GM12878 (cell line): Measurements from ENCODE around the gene TDRD7. TPM values are rescaled to one million over a fixed set of nuclear protein-coding genes. Genes with fewer than 3 reads are reported as not detected.

Experiments used
- BCLAF1 ChIP-seq: fragments of 450-650 bp; IDR thresholded peaks from 2 replicates; pipeline ENCODE4 v1.6.1; 2017; ENCODE audit warnings: antibody characterized with exemption, mild to moderate bottlenecking, moderate library complexity
- CBX5 ChIP-seq: sonication (generic); IDR thresholded peaks from 2 replicates; pipeline ENCODE4 v1.6.1; 2016; ENCODE audit warnings: low read depth, moderate library complexity, mild to moderate bottlenecking, inconsistent platforms
- EGR1 ChIP-seq, 2 experiments: IDR thresholded peaks; 1 replicate in 1 of 2; 2 replicates in 1 of 2; pipeline ENCODE4 v1.6.1; 2011 to 2012; ENCODE audit warnings: low read depth in 2 of 2, low read length in 2 of 2, borderline replicate concordance in 1 of 2, mild to moderate bottlenecking in 1 of 2, moderate library complexity in 1 of 2
- EZH2 ChIP-seq: IDR thresholded peaks from 2 replicates; pipeline ENCODE4 v1.6.1; 2012; ENCODE audit warnings: low read depth, mild to moderate bottlenecking, control low read depth, inconsistent platforms, low read length, borderline replicate concordance; ENCODE audit not compliant: control insufficient read depth
- MYB ChIP-seq: fragments of 150-350 bp; IDR thresholded peaks from 2 replicates; pipeline ENCODE4 v1.6.1; 2014; ENCODE audit warnings: mild to moderate bottlenecking, low read depth, low read length, borderline replicate concordance
- NFXL1 ChIP-seq: fragments of 450-650 bp; IDR thresholded peaks from 2 replicates; pipeline ENCODE4 v1.6.1; 2017; ENCODE audit warnings: antibody characterized with exemption, mild to moderate bottlenecking, borderline replicate concordance
- NR2C2 ChIP-seq: IDR thresholded peaks from 2 replicates; pipeline ENCODE4 v1.6.1; 2011; ENCODE audit warnings: borderline replicate concordance, low read depth; ENCODE audit not compliant: control insufficient read depth, insufficient read length
- NR2F1 ChIP-seq: fragments of 450-650 bp; conservative IDR thresholded peaks from 2 replicates; pipeline ENCODE4 v1.6.1; 2017; ENCODE audit warnings: mild to moderate bottlenecking
- RB1 ChIP-seq: fragments of 450-650 bp; formaldehyde crosslinking; IDR thresholded peaks from 2 replicates; pipeline ENCODE4 v1.6.1; 2017; ENCODE audit warnings: mild to moderate bottlenecking, borderline replicate concordance
- SIN3A ChIP-seq: IDR thresholded peaks from 2 replicates; pipeline ENCODE4 v1.6.1; 2012; ENCODE audit warnings: low read depth, low read length, improper control_type of control experiment
- SREBF2 ChIP-seq: IDR thresholded peaks from 2 replicates; pipeline ENCODE4 v1.6.1; 2012; ENCODE audit warnings: mild to moderate bottlenecking, low read length
- STAT3 ChIP-seq: IDR thresholded peaks from 2 replicates; pipeline ENCODE4 v1.6.1; 2011; ENCODE audit warnings: low read depth, low read length, improper control_type of control experiment
- ZNF622 ChIP-seq: fragments of 450-650 bp; IDR thresholded peaks from 2 replicates; pipeline ENCODE4 v1.6.1; 2017; ENCODE audit warnings: mild to moderate bottlenecking, inconsistent platforms
- polyA plus RNA-seq, 11 experiments: library from polyadenylated mRNA; depleted of rRNA in 4 of 11; unstranded in 6 of 11; stranded (reverse) in 5 of 11; fragments of >200 nt; fragmentation: Nextera tagmentation in 4 of 11; fragmentation: Illumina TruSeq in 1 of 11; extraction: Ambion mirVana in 4 of 11; extraction: Trizol in 1 of 11; gene quantifications; 1 replicate in 1 of 11; 2 replicates in 10 of 11; pipeline versions ENCODE4 v1.2.1 to v1.2.3, GENCODE V29; 2011 to 2016; ENCODE audit warnings: inconsistent platforms in 2 of 11, missing spikeins in 2 of 11, low read depth in 1 of 11
- total RNA-seq, 4 experiments: library from RNA; depleted of rRNA in 3 of 4; stranded (reverse); fragments of >200 nt in 3 of 4; fragmentation: Illumina TruSeq in 1 of 4; extraction: Trizol in 1 of 4; gene quantifications; 2 replicates each; pipeline versions ENCODE4 v1.2.1 to v1.2.3, GENCODE V29; 2013 to 2021
- TF ChIP-seq, protein P1 (sequence below): IDR thresholded peaks from 2 replicates; pipeline ENCODE4 v1.6.1; 2012; ENCODE audit warnings: mild to moderate bottlenecking, low read depth, low read length
- TF ChIP-seq, protein P2 (sequence below): fragments of 150-350 bp; IDR thresholded peaks from 2 replicates; pipeline ENCODE4 v1.6.1; 2014; ENCODE audit warnings: mild to moderate bottlenecking, low read depth, low read length

TDRD7 gene
- total and polyA plus RNA-seq, 10 of the 15 experiments (the other 5 are each of a cell fraction or from before 2014, with no cell fraction given), result 5.7 to 26.4 (median 16.2) TPM

- TF ChIP-seq SIN3A (peak; percentile 74), NR2C2 (no peak), STAT3 (no peak), MYB (0 out of 2 replicates have a peak, but pooled peaks have one; percentile 39), BCLAF1 (peak; percentile 49; the same call in 1 of the 2 replicates), SREBF2 (no peak), NR2F1 (peak; percentile 46; the same call in 1 of the 2 replicates), EZH2 (no peak), RB1 (peak; percentile 49; the same call in 1 of the 2 replicates), NFXL1 (no peak), ZNF622 (no peak), CBX5 (peak; percentile 89), EGR1 (IDR thresholded peaks at IDR 0.05; ENCODE audit: borderline replicate concordance in 1 of 2, low read depth in 2 of 2, low read length in 2 of 2) (peak; percentile 56 to 97)
- TF ChIP-seq, protein P1, sequence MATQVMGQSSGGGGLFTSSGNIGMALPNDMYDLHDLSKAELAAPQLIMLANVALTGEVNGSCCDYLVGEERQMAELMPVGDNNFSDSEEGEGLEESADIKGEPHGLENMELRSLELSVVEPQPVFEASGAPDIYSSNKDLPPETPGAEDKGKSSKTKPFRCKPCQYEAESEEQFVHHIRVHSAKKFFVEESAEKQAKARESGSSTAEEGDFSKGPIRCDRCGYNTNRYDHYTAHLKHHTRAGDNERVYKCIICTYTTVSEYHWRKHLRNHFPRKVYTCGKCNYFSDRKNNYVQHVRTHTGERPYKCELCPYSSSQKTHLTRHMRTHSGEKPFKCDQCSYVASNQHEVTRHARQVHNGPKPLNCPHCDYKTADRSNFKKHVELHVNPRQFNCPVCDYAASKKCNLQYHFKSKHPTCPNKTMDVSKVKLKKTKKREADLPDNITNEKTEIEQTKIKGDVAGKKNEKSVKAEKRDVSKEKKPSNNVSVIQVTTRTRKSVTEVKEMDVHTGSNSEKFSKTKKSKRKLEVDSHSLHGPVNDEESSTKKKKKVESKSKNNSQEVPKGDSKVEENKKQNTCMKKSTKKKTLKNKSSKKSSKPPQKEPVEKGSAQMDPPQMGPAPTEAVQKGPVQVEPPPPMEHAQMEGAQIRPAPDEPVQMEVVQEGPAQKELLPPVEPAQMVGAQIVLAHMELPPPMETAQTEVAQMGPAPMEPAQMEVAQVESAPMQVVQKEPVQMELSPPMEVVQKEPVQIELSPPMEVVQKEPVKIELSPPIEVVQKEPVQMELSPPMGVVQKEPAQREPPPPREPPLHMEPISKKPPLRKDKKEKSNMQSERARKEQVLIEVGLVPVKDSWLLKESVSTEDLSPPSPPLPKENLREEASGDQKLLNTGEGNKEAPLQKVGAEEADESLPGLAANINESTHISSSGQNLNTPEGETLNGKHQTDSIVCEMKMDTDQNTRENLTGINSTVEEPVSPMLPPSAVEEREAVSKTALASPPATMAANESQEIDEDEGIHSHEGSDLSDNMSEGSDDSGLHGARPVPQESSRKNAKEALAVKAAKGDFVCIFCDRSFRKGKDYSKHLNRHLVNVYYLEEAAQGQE, result no peak
- TF ChIP-seq, protein P2, sequence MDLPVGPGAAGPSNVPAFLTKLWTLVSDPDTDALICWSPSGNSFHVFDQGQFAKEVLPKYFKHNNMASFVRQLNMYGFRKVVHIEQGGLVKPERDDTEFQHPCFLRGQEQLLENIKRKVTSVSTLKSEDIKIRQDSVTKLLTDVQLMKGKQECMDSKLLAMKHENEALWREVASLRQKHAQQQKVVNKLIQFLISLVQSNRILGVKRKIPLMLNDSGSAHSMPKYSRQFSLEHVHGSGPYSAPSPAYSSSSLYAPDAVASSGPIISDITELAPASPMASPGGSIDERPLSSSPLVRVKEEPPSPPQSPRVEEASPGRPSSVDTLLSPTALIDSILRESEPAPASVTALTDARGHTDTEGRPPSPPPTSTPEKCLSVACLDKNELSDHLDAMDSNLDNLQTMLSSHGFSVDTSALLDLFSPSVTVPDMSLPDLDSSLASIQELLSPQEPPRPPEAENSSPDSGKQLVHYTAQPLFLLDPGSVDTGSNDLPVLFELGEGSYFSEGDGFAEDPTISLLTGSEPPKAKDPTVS, result no peak
Observed at GRCh38 chr9:97411789-97412625, at the start of gene TDRD7 (continued).
